Small intestine (tissue), 7 donors: ENCODE results near the gene SYCE3. TPM values are rescaled to one million over a fixed set of nuclear protein-coding genes. Genes with fewer than 3 reads are reported as not detected.
A peak's percentile ranks its signal among the peaks of the same experiment; 100 is the strongest.

ENCODE experiments used
- DNase-seq, 2 donors: peaks; one replicate each; pipeline versions ENCODE4 v3.0.0 to v3.0.0-alpha.2; 2013
- FAIRE-seq: peaks from 2 replicates; lab custom pipeline; 2012; peaks lifted over from hg19 to GRCh38; lab: Jason Lieb, UNC
- H3K27ac ChIP-seq, 3 donors: one replicate each; pipeline ENCODE4 v1.5.1; 2013; ENCODE audit warnings: low read length in 2 of 3, mild to moderate bottlenecking in 2 of 3, control low read depth in 1 of 3, inconsistent platforms in 1 of 3, low read depth in 1 of 3, moderate library complexity in 1 of 3
- H3K27me3 ChIP-seq, 3 donors: one replicate each; pipeline ENCODE4 v1.6.1; 2013; ENCODE audit warnings: low read length in 3 of 3, inconsistent platforms in 1 of 3; ENCODE audit not compliant: control insufficient read depth in 3 of 3, insufficient read depth in 3 of 3
- H3K36me3 ChIP-seq, 3 donors: one replicate each; pipeline ENCODE4 v1.6.1; 2013; ENCODE audit warnings: low read length in 3 of 3, inconsistent platforms in 1 of 3, low read depth in 1 of 3, mild to moderate bottlenecking in 1 of 3, moderate library complexity in 1 of 3; ENCODE audit not compliant: control insufficient read depth in 3 of 3, insufficient read depth in 2 of 3
- H3K4me1 ChIP-seq, 3 donors: one replicate each; pipeline ENCODE4 v1.6.1; 2013; ENCODE audit warnings: low read length in 2 of 3, inconsistent platforms in 1 of 3, low read depth in 1 of 3, mild to moderate bottlenecking in 1 of 3, moderate library complexity in 1 of 3; ENCODE audit not compliant: control insufficient read depth in 3 of 3, insufficient read depth in 2 of 3
- H3K4me3 ChIP-seq, 3 donors: one replicate each; pipeline ENCODE4 v1.5.1; 2013; ENCODE audit warnings: low read length in 3 of 3, control low read depth in 1 of 3, inconsistent platforms in 1 of 3, low read depth in 1 of 3, mild to moderate bottlenecking in 1 of 3, moderate library complexity in 1 of 3
- H3K9me3 ChIP-seq, 2 donors: one replicate each; pipeline ENCODE4 v1.6.1; 2013; ENCODE audit warnings: low read depth in 1 of 2, low read length in 1 of 2; ENCODE audit not compliant: control insufficient read depth in 2 of 2, insufficient read depth in 1 of 2
- WGBS, 3 donors: extraction: QIAGEN DNeasy Blood & Tissue Kit; methylation state at CpG; one replicate each; pipeline ENCODE4 v1.1.7; 2013; 5-methylcytosine and 5-hydroxymethylcytosine counted together
- polyA plus RNA-seq, 4 donors: library from polyadenylated mRNA; stranded (reverse) in 3 of 4; unstranded in 1 of 4; fragments of 200-250 nt in 3 of 4; fragments of 120-200 nt in 1 of 4; gene quantifications; one replicate each; pipeline versions ENCODE4 v1.2.1 to v1.2.3, GENCODE V29; 2013
- donor health status: healthy with polysubstance abuse.
- donor health status: control.
- donor health status: control.
- donor health status: Bipolar disorder and iron deficiency.
- donor health status: healthy.

The SYCE3 gene
- polyA plus RNA-seq, 4 donors, result 0.33 TPM; not detected in 3

DNA sequence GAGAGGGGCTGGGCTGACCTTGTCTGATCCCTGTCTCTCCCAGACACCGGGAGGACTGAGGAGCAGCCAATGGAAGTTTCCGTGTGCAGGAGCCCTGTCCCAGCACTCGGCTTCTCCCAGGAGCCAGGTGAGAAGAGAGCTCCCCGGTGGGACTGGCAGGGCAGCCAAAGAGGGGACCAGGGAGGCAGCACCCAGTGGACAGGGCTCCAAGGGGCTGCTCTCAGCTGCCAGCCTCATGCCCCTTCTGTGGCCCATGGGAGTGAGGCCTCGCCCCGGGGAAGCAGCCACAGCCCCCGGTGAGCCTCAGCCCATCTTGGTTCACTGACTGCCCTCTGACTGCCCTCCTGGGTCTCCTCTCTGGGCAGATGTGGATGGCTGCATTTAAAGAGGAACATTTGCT is 44.1 kb downstream of the SYCE3 start:
- Histone ChIP-seq H3K36me3 (peaks cover 8 to 84% (median 13%) of the 10 kb centered on the region in 3 donors), H3K4me1 (peaks cover 0 to 13% (median 1%) of the 10 kb centered on the region in 3 donors), H3K9me3 (no peaks in the 10 kb centered on the region), H3K27ac (no peak overlapping the region), H3K4me3 (no peak overlapping the region), H3K27me3 (no peaks in the 10 kb centered on the region)
- DNase-seq, result no peak
- WGBS, 3 donors, result 94 to 95% (median 94%) methylated on average over 7 of the region's 7 CpGs
- no peak for FAIRE-seq

DNA sequence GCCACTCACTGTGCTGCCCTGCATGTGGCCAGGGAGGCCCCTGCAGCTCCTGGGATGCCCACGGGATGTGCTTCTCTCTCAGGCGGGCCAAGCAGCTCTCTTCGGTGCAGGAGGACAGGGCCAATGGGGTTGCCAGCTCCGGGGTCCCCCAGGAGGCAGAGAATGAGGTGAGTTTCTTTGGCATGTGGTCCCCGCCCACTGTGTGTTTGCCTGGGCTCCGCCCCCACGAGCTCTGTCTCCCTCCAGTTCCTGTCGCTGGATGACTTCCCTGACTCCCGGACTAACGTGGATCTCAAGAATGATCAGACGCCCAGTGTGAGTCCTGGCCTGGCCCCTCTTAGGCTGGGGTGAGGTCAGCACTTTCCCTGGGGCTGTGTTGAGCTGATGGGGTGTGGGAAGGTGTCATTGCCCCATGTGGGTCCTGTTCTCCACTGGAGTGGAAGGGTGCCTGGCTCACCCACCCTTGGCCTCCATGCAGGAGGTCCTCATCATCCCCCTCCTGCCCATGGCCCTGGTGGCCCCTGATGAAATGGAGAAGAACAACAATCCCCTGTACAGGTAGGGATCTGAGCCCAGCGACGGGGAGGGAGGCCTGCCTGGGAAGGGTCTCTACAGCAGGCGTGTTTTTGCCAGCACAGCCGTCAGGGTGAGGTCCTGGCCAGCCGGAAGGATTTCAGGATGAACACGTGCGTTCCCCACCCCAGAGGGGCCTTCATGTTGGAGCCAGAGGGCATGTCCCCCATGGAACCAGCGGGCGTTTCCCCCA is 45.0 kb downstream of the SYCE3 start:
- Histone ChIP-seq H3K4me1 (peaks cover 0 to 5% (median 0%) of the 10 kb centered on the region in 3 donors), H3K36me3 (peaks cover 5 to 81% (median 13%) of the 10 kb centered on the region in 3 donors), H3K27ac (no peak overlapping the region), H3K4me3 (no peak overlapping the region), H3K27me3 (no peaks in the 10 kb centered on the region), H3K9me3 (no peaks in the 10 kb centered on the region)
- no peak for DNase-seq
- 86 to 90% (median 88%) methylated on average over 20 of the region's 20 CpGs for whole genome bisulfite sequencing, 3 donors
- no peak for FAIRE-seq

GRCh38 chr22:50516891-50517290 is 45.8 kb downstream of the SYCE3 start:
- no peak for FAIRE-seq
- H3K4me3 ChIP-seq, result no peak overlapping the region
- H3K4me1 ChIP-seq, result no peaks in the 10 kb centered on the region
- H3K9me3 ChIP-seq, result no peaks in the 10 kb centered on the region
- no peaks in the 10 kb centered on the region for H3K27me3 ChIP-seq
- DNase-seq, result no peak
- H3K27ac ChIP-seq, result no peak overlapping the region
- peaks cover 5 to 75% (median 8%) of the 10 kb centered on the region in 3 donors for H3K36me3 ChIP-seq
- WGBS, 3 donors, result 83 to 85% (median 84%) methylated on average over 16 of the region's 16 CpGs

- DNase-seq (no peak), FAIRE-seq (no peak)
- Histone ChIP-seq H3K4me1 (no peaks in the 10 kb centered on the region), H3K4me3 (no peak overlapping the region), H3K27ac (no peak overlapping the region), H3K27me3 (no peaks in the 10 kb centered on the region), H3K36me3 (peaks cover 3 to 67% (median 5%) of the 10 kb centered on the region in 3 donors), H3K9me3 (no peaks in the 10 kb centered on the region)
- WGBS, 3 donors, result 91 to 98% (median 93%) methylated on average over 8 of the region's 8 CpGs
Observed at GRCh38 chr22:50516068-50516467, 46.7 kb downstream of the SYCE3 start.

GRCh38 chr22:50513175-50513574 is 49.5 kb downstream of the SYCE3 start:
- 96 to 98% (median 96%) methylated on average over 15 of the region's 15 CpGs for WGBS, 3 donors
- peaks cover 0 to 10% (median 0%) of the 10 kb centered on the region in 3 donors for H3K4me1 ChIP-seq
- H3K27ac ChIP-seq, result no peak overlapping the region
- H3K4me3 ChIP-seq, result no peak overlapping the region
- peaks cover 3 to 49% (median 5%) of the 10 kb centered on the region in 3 donors for H3K36me3 ChIP-seq
- no peaks in the 10 kb centered on the region for H3K27me3 ChIP-seq
- DNase-seq (no peak), FAIRE-seq (no peak)
- no peaks in the 10 kb centered on the region for H3K9me3 ChIP-seq

DNA sequence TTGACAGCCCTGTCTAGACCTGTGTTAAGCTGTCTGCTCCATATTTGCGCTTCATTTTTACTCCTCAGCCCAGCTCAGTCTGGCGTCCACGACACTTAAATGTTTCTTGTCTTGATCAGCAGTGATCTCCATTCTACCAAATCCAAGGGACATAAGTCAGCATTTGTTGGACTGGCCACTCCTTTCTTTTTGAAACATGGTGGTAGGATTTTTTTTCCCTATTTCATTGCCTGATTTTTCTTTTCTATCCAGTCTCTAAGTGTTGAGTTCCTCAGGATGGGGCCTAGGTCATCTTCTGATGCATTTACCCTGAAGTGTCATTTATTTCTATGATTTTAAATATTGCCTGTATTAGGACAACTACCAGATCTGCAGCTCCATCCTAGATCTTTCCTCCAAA is 53.8 kb downstream of the SYCE3 start:
- no peak for FAIRE-seq

GRCh38 chr22:50507991-50508884 is 54.5 kb downstream of the SYCE3 start, which contains the start of gene NCAPH2:
TSS of gene NCAPH2 (plus strand) at chr22:50508224. CDS start at chr22:50508338, 114 bp downstream.
- H3K4me3 ChIP-seq, result peak within 1 kb of the TSS; percentile 73 to 100 (median 86)
- FAIRE-seq (no peak), DNase-seq (peak; percentile 98 to 100)
- peaks cover 3 to 36% (median 3%) of the 10 kb centered on the region in 3 donors for H3K36me3 ChIP-seq
- H3K9me3 ChIP-seq, result no peaks in the 10 kb centered on the region
- H3K27me3 ChIP-seq, result no peaks in the 10 kb centered on the region
- peaks cover 0 to 18% (median 0%) of the 10 kb centered on the region in 3 donors for H3K4me1 ChIP-seq
- 0 to 1% (median 1%) methylated on average over 67 to 76 of the region's 76 CpGs for WGBS, 3 donors
- H3K27ac ChIP-seq, result peak within 1 kb of the TSS; percentile 84 to 97 (median 87)

More for the DNA sequence above, 53.8 kb downstream of the SYCE3 start:
- peaks cover 0 to 18% (median 0%) of the 10 kb centered on the region in 3 donors for H3K4me1 ChIP-seq
- DNase-seq, result no peak
- no peaks in the 10 kb centered on the region for H3K9me3 ChIP-seq
- H3K27ac ChIP-seq, result peak overlapping the region; percentile 84 to 97 (median 87)
- peak overlapping the region in 2 of 3 donors; percentile 77 to 86 for H3K4me3 ChIP-seq
- WGBS, 3 donors, result 5 to 11% (median 10%) methylated on average over 3 of the region's 3 CpGs
- H3K36me3 ChIP-seq, result peaks cover 0 to 34% (median 3%) of the 10 kb centered on the region in 3 donors
- no peaks in the 10 kb centered on the region for H3K27me3 ChIP-seq

GRCh38 chr22:50507421-50507990 is 55.2 kb downstream of the SYCE3 start, which contains the start of gene LMF2:
TSS of gene LMF2 (minus strand) at chr22:50507702. CDS start at chr22:50507675, 27 bp downstream.
- Histone ChIP-seq H3K27me3 (no peaks in the 10 kb centered on the region), H3K9me3 (no peaks in the 10 kb centered on the region), H3K4me3 (peak within 1 kb of the TSS; percentile 73 to 100 (median 86)), H3K36me3 (peaks cover 6 to 40% (median 6%) of the 10 kb centered on the region in 3 donors), H3K27ac (peak within 1 kb of the TSS; percentile 84 to 97 (median 87)), H3K4me1 (peaks cover 0 to 18% (median 0%) of the 10 kb centered on the region in 3 donors)
- 0 to 1% (median 0%) methylated on average over 9 to 55 of the region's 62 CpGs for WGBS, 3 donors
- FAIRE-seq, result no peak
- DNase-seq, result no peak
